ENCODE data around the gene FUT7. TPM values are rescaled to one million over a fixed set of nuclear protein-coding genes. Genes with fewer than 3 reads are reported as not detected.

Gene FUT7
- total RNA-seq, 1 donor from 2014 or later = 0.20 TPM

DNA sequence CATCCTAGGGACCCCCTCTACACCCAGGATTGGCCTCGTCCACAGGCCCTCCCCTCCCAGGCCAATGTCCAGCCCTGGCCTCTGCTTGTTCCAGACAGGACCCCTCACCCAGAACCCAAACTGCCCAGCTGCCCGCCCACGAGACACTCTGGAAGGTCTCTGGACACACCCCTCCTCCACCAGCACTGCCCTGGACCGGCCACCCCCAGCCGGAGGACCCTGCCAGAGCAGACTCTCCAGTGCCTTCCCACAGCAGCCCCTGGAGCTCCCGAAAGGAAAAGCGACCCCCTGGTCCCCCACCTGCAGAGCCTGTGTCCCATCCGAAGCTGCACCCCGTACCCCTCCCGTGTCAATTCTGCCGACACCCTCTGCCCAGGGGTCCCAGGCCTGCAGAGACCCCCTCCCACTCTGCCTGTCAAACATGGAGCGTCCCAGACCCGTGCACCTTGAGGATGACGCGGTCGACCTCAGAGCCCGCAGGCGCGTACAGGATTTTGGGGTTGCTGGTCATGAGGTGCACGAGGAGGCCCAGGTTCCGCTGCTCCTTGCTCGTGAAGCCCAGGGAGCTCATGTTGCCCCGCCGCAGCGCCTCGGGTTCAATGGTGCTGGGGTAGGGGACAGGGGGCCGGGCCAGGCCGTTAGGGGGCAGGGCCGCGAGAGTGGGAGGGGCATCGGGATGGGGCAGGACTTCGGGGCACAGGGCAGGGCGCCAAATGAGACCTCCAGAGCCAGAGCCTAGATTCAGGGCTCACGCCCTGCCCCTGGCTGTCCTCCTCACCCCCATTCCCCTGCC lies 11.8 kb downstream of the FUT7 start:
- Mint-ChIP-seq H3K36me3 (ENCODE audit: unreplicated experiment) (no peaks in the 10 kb centered on the region), H3K27me3 (ENCODE audit: unreplicated experiment) (peaks cover 5% of the 10 kb centered on the region), H3K4me3 (ENCODE audit: unreplicated experiment) (no peak overlapping the region), H3K4me1 (ENCODE audit: low read depth, unreplicated experiment) (peaks cover 2% of the 10 kb centered on the region), H3K27ac (ENCODE audit: unreplicated experiment) (no peak overlapping the region), H3K9me3 (ENCODE audit: unreplicated experiment) (peaks cover 3% of the 10 kb centered on the region)
- TF ChIP-seq, protein P1, sequence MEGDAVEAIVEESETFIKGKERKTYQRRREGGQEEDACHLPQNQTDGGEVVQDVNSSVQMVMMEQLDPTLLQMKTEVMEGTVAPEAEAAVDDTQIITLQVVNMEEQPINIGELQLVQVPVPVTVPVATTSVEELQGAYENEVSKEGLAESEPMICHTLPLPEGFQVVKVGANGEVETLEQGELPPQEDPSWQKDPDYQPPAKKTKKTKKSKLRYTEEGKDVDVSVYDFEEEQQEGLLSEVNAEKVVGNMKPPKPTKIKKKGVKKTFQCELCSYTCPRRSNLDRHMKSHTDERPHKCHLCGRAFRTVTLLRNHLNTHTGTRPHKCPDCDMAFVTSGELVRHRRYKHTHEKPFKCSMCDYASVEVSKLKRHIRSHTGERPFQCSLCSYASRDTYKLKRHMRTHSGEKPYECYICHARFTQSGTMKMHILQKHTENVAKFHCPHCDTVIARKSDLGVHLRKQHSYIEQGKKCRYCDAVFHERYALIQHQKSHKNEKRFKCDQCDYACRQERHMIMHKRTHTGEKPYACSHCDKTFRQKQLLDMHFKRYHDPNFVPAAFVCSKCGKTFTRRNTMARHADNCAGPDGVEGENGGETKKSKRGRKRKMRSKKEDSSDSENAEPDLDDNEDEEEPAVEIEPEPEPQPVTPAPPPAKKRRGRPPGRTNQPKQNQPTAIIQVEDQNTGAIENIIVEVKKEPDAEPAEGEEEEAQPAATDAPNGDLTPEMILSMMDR (IDR thresholded peaks at IDR 0.05; ENCODE audit: partially characterized antibody, unreplicated experiment) = no peak
- no peak for DNase-seq

DNA sequence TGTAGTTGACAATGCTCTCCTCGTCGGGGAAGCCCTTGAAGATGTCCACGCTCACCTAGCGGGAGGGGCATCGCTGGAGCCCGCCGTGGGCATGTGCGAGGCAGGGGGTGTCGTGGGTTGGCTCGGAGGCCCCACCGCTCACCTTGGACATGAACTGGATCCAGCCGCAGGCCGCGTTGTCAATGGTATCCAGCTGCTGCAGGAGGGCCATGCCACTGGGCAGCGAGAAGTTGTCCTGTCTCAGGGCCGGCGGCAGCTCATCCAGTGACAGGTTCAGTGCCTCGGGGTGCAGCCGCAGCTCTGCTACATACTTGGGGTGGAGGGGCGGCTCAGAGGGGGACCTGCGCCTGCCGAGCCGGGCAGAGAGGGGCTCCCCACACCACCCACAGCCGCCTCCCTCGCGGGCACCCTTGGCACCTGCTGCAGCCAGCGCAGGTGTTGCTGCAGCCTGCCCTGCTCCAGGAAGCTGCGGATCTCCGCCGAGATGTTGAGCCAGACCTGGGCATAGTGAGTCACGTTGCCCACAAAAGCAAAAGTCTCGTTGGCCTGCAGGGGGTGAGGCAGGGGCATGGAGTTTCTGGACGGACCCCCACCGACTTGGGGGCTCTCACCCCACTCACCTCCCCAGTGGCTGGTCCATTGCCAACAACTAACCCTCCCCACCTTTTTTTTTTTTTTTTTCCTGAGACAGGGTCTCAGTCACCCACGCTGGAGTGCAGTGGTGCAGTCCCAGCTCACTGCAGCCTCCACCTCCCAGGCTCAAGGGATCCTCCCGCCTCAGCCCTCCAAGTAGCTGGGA lies 12.9 kb downstream of the FUT7 start:
- no peaks in the 10 kb centered on the region for H3K36me3 Mint-ChIP-seq (ENCODE audit: unreplicated experiment)
- H3K4me1 Mint-ChIP-seq (ENCODE audit: low read depth, unreplicated experiment) = peaks cover 2% of the 10 kb centered on the region

DNA sequence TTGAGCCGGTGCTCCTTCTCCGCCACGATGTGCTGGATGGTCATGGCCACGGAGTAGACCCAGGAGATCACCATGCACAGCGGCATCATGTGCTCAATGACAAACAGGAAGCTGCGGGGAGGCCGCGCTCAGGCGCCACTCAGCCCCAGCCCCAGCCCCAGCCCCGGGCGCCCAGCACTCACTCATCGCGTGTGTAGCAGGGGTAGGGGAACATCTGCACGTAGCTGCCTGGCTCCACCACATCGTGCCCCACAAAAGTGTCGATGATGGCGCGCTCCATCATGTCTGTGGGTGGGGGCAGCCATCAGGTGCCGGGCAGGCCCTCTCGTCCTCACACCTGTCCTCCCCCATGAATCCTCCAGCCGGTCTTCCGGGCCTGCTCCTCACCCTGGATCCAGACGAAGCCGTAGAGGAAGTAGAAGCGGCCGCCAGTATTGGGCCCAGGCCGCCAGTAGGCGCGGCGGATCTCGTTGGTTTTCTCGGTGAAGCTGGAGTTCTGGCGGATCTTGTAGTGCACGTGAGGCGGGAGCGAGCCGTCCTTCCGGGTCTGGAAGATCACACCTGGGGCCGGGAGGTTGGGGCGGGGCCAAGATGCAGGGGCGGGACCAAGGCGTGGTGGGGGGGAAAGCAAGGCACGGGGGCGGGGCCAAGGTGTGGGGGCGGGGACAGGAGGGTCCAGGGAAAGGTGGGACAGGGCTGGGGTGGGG lies 13.9 kb downstream of the FUT7 start:
- Mint-ChIP-seq H3K27ac (ENCODE audit: unreplicated experiment) (no peak overlapping the region), H3K27me3 (ENCODE audit: unreplicated experiment) (peaks cover 4% of the 10 kb centered on the region), H3K9me3 (ENCODE audit: unreplicated experiment) (peaks cover 2% of the 10 kb centered on the region), H3K4me3 (ENCODE audit: unreplicated experiment) (no peak overlapping the region), H3K4me1 (ENCODE audit: low read depth, unreplicated experiment) (no peaks in the 10 kb centered on the region), H3K36me3 (ENCODE audit: unreplicated experiment) (no peaks in the 10 kb centered on the region)
- TF ChIP-seq, protein P1 (IDR thresholded peaks at IDR 0.05; ENCODE audit: partially characterized antibody, unreplicated experiment) = no peak
- DNase-seq = no peak

More for the DNA sequence above, 12.9 kb downstream of the FUT7 start:
- peaks cover 3% of the 10 kb centered on the region for H3K9me3 Mint-ChIP-seq (ENCODE audit: unreplicated experiment)
- H3K27me3 Mint-ChIP-seq (ENCODE audit: unreplicated experiment) = peaks cover 5% of the 10 kb centered on the region
- H3K4me3 Mint-ChIP-seq (ENCODE audit: unreplicated experiment) = no peak overlapping the region
- TF ChIP-seq, protein P1 (IDR thresholded peaks at IDR 0.05; ENCODE audit: partially characterized antibody, unreplicated experiment) = no peak
- H3K27ac Mint-ChIP-seq (ENCODE audit: unreplicated experiment) = no peak overlapping the region
- no peak for DNase-seq

DNA sequence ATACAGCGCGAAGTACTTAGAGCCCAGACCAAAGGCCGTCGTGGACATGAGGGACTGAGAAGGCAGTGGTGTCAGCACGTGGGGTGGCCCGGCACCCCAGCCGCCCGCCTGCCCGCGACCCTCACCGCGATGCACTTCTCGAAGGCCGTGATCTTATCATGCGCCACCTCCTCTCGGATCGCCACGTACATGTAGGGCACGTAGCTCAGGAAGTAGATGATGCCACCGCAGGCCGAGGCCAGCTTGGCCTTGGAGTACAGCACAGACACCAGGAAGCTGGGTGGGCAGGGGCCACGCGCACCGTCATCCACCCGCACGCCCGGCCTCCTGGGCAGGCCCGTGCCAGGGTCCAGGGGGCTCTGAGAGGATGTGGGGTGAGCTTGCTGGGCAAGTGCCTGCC lies 14.8 kb downstream of the FUT7 start:
- no peaks in the 10 kb centered on the region for H3K4me1 Mint-ChIP-seq (ENCODE audit: low read depth, unreplicated experiment)
- TF ChIP-seq, protein P1 (IDR thresholded peaks at IDR 0.05; ENCODE audit: partially characterized antibody, unreplicated experiment) = no peak
- H3K9me3 Mint-ChIP-seq (ENCODE audit: unreplicated experiment) = peaks cover 1% of the 10 kb centered on the region
- no peaks in the 10 kb centered on the region for H3K36me3 Mint-ChIP-seq (ENCODE audit: unreplicated experiment)
- no peak for DNase-seq
- H3K4me3 Mint-ChIP-seq (ENCODE audit: unreplicated experiment) = no peak overlapping the region
- H3K27ac Mint-ChIP-seq (ENCODE audit: unreplicated experiment) = no peak overlapping the region
- peaks cover 4% of the 10 kb centered on the region for H3K27me3 Mint-ChIP-seq (ENCODE audit: unreplicated experiment)
